CD8-positive, alpha-beta memory T cell (primary cell): ENCODE data around the gene IRF1. TPM values are rescaled to one million over a fixed set of nuclear protein-coding genes. Genes with fewer than 3 reads are reported as not detected.

ENCODE experiments used
- CTCF ChIA-PET: fragments of 350-600 bp; sonication (Branson Sonifier 250); formaldehyde crosslinking; loops from one replicate; lab custom pipeline; 2021; ENCODE audit warnings: antibody characterized with exemption; lab: Charles Lee
- POLR2A ChIA-PET: fragments of 350-600 bp; sonication (Branson Sonifier 250); formaldehyde crosslinking; loops from one replicate; lab custom pipeline; 2021; ENCODE audit warnings: antibody characterized with exemption; lab: Charles Lee
- DNase-seq, 5 donors: peaks; one replicate each; pipeline versions ENCODE4 v3.0.0 to v3.0.0-alpha.2; 2020 to 2022; ENCODE audit warnings: mixed read lengths in 1 of 5
- H3K27ac ChIP-seq: one replicate; pipeline ENCODE4 v1.7.0; 2013; ENCODE audit warnings: low read depth, mild to moderate bottlenecking, low read length, moderate library complexity
- H3K27me3 ChIP-seq: 2 replicates; pipeline ENCODE4 v1.7.0; 2013; ENCODE audit warnings: low read length, mild to moderate bottlenecking; ENCODE audit not compliant: insufficient read depth, poor library complexity, severe bottlenecking
- H3K36me3 ChIP-seq: 2 replicates; pipeline ENCODE4 v1.7.0; 2013; ENCODE audit warnings: mild to moderate bottlenecking, low read length, moderate library complexity; ENCODE audit not compliant: insufficient read depth
- H3K4me1 ChIP-seq: 2 replicates; pipeline ENCODE4 v1.7.0; 2013; ENCODE audit warnings: mild to moderate bottlenecking, low read length, moderate library complexity; ENCODE audit not compliant: insufficient read depth
- H3K4me3 ChIP-seq: 2 replicates; pipeline ENCODE4 v1.7.0; 2013; ENCODE audit warnings: mild to moderate bottlenecking, low read length
- H3K9me3 ChIP-seq: 2 replicates; pipeline ENCODE4 v1.7.0; 2013; ENCODE audit warnings: mild to moderate bottlenecking, low read length
- H3K27ac Mint-ChIP-seq, 8 donors: one replicate each; pipeline ENCODE4 v1.8.0; 2020 to 2021; ENCODE audit warnings: mixed read lengths in 8 of 8, mild to moderate bottlenecking in 6 of 8, inconsistent platforms in 3 of 8, moderate library complexity in 3 of 8
- H3K27me3 Mint-ChIP-seq, 2 donors: one replicate each; pipeline ENCODE4 v1.8.0; 2020 to 2021; ENCODE audit warnings: mixed read lengths in 2 of 2, mild to moderate bottlenecking in 1 of 2, moderate library complexity in 1 of 2
- H3K36me3 Mint-ChIP-seq, 3 donors: one replicate each; pipeline ENCODE4 v1.8.0; 2020 to 2021; ENCODE audit warnings: mixed read lengths in 3 of 3, inconsistent platforms in 1 of 3, mild to moderate bottlenecking in 1 of 3
- H3K4me1 Mint-ChIP-seq, 3 donors: one replicate each; pipeline ENCODE4 v1.8.0; 2020 to 2021; ENCODE audit warnings: mixed read lengths in 3 of 3, inconsistent platforms in 1 of 3, mild to moderate bottlenecking in 1 of 3
- H3K4me3 Mint-ChIP-seq, 7 donors: one replicate each; pipeline ENCODE4 v1.8.0; 2020 to 2021; ENCODE audit warnings: mixed read lengths in 7 of 7, mild to moderate bottlenecking in 6 of 7, moderate library complexity in 4 of 7, inconsistent platforms in 2 of 7
- H3K9me3 Mint-ChIP-seq, 5 donors: one replicate each; pipeline ENCODE4 v1.8.0; 2020 to 2022; ENCODE audit warnings: mixed read lengths in 5 of 5, mild to moderate bottlenecking in 3 of 5, moderate library complexity in 2 of 5, inconsistent platforms in 1 of 5
- polyA plus RNA-seq: library from polyadenylated mRNA; unstranded; fragments of 300-500 nt; fragmentation: Illumina TruSeq; gene quantifications from one replicate; pipeline ENCODE4 v1.2.3, GENCODE V29; 2021
- total RNA-seq, 2 experiments: library from RNA; stranded (reverse); gene quantifications; one replicate each; pipeline ENCODE4 v1.2.3, GENCODE V29; 2021

Gene IRF1
- total and polyA plus RNA-seq, 3 experiments from 2014 or later: 115 to 204 (median 121) TPM

DNA sequence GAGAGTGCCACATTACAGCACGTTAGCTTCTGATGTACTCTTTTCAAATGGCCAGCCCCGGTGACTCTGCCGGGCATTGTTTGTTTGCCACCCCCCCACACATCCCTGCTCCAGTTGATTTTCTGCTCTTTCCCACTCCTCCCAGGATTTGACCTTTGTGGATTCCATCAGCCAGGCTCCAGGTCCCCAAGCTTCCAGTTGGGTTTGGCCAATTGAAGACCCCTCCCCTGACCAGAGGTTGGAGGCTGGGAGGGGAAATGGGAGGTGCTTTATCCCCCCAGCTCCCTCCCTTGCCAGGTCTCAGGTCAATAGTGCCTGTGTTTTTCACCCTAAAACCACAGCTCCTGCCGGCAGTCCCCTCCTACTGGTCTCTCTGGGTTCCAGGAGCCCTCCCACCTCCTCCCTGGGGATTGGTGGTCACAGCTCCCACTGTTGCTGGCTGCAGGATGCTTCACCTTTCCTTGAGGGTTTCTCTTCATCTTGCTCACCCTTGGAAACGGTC is 34.9 kb downstream of the IRF1 start:
- H3K36me3 ChIP-seq: no peaks in the 10 kb centered on the region
- H3K4me3 ChIP-seq: peak overlapping the region; percentile 47
- Mint-ChIP-seq H3K9me3 (peaks cover 0 to 2% (median 0%) of the 10 kb centered on the region in 5 donors), H3K27me3 (peaks cover 0 to 2% of the 10 kb centered on the region in 2 donors), H3K4me3 (peak overlapping the region; percentile 37 to 86 (median 81)), H3K27ac (peak overlapping the region; percentile 98 to 100 (median 100)), H3K36me3 (peaks cover 25 to 50% (median 25%) of the 10 kb centered on the region in 3 donors), H3K4me1 (peaks cover 92 to 97% (median 95%) of the 10 kb centered on the region in 3 donors)
- peaks cover 87% of the 10 kb centered on the region for H3K4me1 ChIP-seq
- ChIA-PET POLR2A (interaction anchor here (0.9 to 8.4 kb wide), 15 partner anchors 8 to 48 kb away, joined by 3 to 182 read pairs (median 11); partner anchors contain the start of gene IRF1), CTCF (interaction anchor here (1.1 to 8.4 kb wide), 16 partner anchors 8 to 69 kb away, joined by 3 to 85 read pairs (median 18); partner anchors contain the start of gene IRF1)
- H3K27me3 ChIP-seq: no peaks in the 10 kb centered on the region
- H3K27ac ChIP-seq: peak overlapping the region; percentile 93
- no peak for DNase-seq
- no peaks in the 10 kb centered on the region for H3K9me3 ChIP-seq

DNA sequence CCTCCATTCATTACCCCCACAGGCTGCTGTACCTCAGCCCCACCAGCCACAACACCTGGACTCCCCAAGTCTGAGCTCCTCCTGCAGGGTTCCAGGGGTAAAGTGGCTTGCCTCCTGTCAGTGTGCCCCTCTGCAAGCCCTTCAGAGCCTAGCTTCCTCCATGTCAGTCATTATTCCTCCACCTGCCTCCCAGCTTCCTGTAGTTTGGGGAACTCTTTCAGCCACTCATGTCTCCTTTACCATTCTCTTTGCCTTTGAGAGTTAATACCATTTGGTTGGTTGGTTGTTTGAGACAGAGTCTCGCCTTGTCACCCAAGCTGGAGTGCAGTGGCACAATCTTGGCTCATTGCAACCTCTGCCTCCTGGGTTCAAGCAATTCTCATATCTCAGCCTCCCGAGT is 36.2 kb downstream of the IRF1 start:
- Histone ChIP-seq H3K9me3 (no peaks in the 10 kb centered on the region), H3K27ac (no peak overlapping the region), H3K4me3 (no peak overlapping the region), H3K4me1 (peaks cover 73% of the 10 kb centered on the region), H3K27me3 (no peaks in the 10 kb centered on the region), H3K36me3 (no peaks in the 10 kb centered on the region)
- Mint-ChIP-seq H3K4me3 (peak overlapping the region in 5 of 7 donors; percentile 38 to 76 (median 56)), H3K4me1 (peaks cover 85 to 95% (median 92%) of the 10 kb centered on the region in 3 donors), H3K27ac (peak overlapping the region; percentile 95 to 100 (median 99)), H3K27me3 (peaks cover 0 to 2% of the 10 kb centered on the region in 2 donors), H3K9me3 (peaks cover 0 to 2% (median 0%) of the 10 kb centered on the region in 5 donors), H3K36me3 (peaks cover 21 to 53% (median 26%) of the 10 kb centered on the region in 3 donors)
- no peak for DNase-seq
- CTCF ChIA-PET: interaction anchor here (1.0 to 8.4 kb wide), 11 partner anchors 11 to 366 kb away, joined by 3 to 85 read pairs (median 9); partner anchors contain the start of gene IRF1
- POLR2A ChIA-PET: interaction anchor here (1.1 to 8.4 kb wide), 7 partner anchors 7 to 34 kb away, joined by 3 to 182 read pairs (median 47); no protein-coding TSS in a partner anchor

DNA sequence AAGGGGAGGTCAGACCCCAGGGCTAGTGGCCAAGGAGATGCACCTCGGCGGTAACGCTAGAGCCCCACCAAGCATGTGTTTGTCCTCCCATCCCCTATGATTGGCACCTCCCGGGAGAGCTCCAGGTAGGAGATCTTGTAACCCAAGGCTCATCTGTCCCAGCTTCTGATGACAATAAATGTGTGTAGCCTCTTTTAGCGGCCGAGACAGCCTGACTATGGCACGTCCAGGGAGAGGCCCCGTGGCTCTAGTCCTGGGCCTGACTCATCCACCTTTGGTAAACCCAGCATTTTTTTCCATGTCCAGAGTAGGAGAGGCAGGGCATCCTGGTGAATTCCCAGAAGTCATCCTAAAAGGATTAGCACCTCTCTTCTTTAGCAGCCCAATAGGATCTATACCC is 39.2 kb downstream of the IRF1 start:
- CTCF ChIA-PET: interaction anchor here (0.8 to 1.6 kb wide), 2 partner anchors 28 to 39 kb away, joined by 3 to 4 read pairs; partner anchors contain the start of gene IRF1
- H3K27ac ChIP-seq: no peak overlapping the region
- H3K36me3 Mint-ChIP-seq: peaks cover 38 to 73% (median 39%) of the 10 kb centered on the region in 3 donors
- peaks cover 0 to 2% (median 0%) of the 10 kb centered on the region in 5 donors for H3K9me3 Mint-ChIP-seq
- H3K36me3 ChIP-seq: peaks cover 9% of the 10 kb centered on the region
- POLR2A ChIA-PET: interaction anchor here (1.1 kb wide), 2 partner anchors 28 to 31 kb away, joined by 3 to 4 read pairs; no protein-coding TSS in a partner anchor
- peaks cover 0 to 2% of the 10 kb centered on the region in 2 donors for H3K27me3 Mint-ChIP-seq
- H3K27me3 ChIP-seq: no peaks in the 10 kb centered on the region
- DNase-seq: no peak
- H3K4me3 ChIP-seq: no peak overlapping the region
- H3K4me1 Mint-ChIP-seq: peaks cover 83 to 94% (median 92%) of the 10 kb centered on the region in 3 donors
- peak overlapping the region in 7 of 8 donors; percentile 44 to 72 (median 64) for H3K27ac Mint-ChIP-seq
- no peak overlapping the region for H3K4me3 Mint-ChIP-seq
- peaks cover 64% of the 10 kb centered on the region for H3K4me1 ChIP-seq
- no peaks in the 10 kb centered on the region for H3K9me3 ChIP-seq

DNA sequence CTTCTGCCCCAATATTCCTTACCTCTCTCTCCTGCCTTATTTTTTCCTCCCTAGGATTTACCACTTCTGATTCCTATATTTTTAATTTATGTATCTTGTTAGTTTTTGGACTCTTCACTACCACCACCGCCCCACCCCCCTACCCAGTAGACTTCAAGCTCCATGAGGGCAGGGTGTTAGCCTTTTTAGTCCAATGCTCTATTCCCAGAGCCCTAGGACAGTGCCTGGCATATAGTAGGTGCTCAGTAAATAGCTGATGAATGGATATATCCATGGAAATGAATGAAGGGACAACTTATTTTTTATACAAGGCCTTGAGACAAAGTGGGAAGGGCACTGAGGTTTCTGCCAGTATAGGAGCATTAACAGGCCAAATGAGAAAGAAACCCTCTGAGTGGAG is 41.5 kb downstream of the IRF1 start:
- Mint-ChIP-seq H3K9me3 (no peaks in the 10 kb centered on the region), H3K4me1 (peaks cover 80 to 94% (median 92%) of the 10 kb centered on the region in 3 donors), H3K36me3 (peaks cover 36 to 80% (median 38%) of the 10 kb centered on the region in 3 donors), H3K4me3 (peak overlapping the region in 3 of 7 donors; percentile 10 to 45 (median 26)), H3K27ac (peak overlapping the region; percentile 52 to 97 (median 88)), H3K27me3 (peaks cover 0 to 2% of the 10 kb centered on the region in 2 donors)
- peaks cover 9% of the 10 kb centered on the region for H3K36me3 ChIP-seq
- H3K4me1 ChIP-seq: peaks cover 64% of the 10 kb centered on the region
- H3K27me3 ChIP-seq: no peaks in the 10 kb centered on the region
- no peak overlapping the region for H3K4me3 ChIP-seq
- H3K9me3 ChIP-seq: no peaks in the 10 kb centered on the region
- ChIA-PET POLR2A (interaction anchor here (0.9 to 1.8 kb wide), 2 partner anchors 17 to 19 kb away, joined by 5 to 8 read pairs; no protein-coding TSS in a partner anchor), CTCF (interaction anchor here (0.6 to 1.8 kb wide), 7 partner anchors 9 to 52 kb away, joined by 3 to 6 read pairs (median 3); no protein-coding TSS in a partner anchor)
- DNase-seq: no peak
- no peak overlapping the region for H3K27ac ChIP-seq

DNA sequence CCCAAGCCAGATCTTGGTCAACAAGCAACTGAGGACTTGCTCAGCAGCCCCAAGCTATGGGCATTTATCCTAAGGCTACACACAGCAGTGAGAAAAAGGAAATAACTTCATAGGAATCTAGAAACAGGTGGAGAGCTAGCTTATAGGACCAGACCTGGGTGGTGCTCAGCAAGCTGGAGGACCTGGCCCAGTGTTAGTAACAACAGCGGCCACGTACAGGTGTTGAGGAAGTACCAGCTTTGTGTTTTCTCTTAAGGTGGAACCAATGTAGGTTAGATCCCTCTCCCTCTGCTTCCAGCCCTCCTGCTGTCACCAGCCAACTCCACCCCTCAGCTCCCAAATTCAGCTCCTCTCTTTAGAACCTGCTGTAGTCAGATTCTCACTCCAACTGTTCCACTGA is 43.4 kb downstream of the IRF1 start:
- Histone ChIP-seq H3K9me3 (no peaks in the 10 kb centered on the region), H3K4me1 (peaks cover 64% of the 10 kb centered on the region), H3K27me3 (no peaks in the 10 kb centered on the region), H3K27ac (no peak overlapping the region), H3K36me3 (peaks cover 9% of the 10 kb centered on the region), H3K4me3 (peak overlapping the region; percentile 8)
- DNase-seq: no peak
- peaks cover 77 to 94% (median 92%) of the 10 kb centered on the region in 3 donors for H3K4me1 Mint-ChIP-seq
- peak overlapping the region; percentile 14 to 91 (median 70) for H3K4me3 Mint-ChIP-seq
- POLR2A ChIA-PET: interaction anchor here (0.6 to 1.4 kb wide), 13 partner anchors 8 to 43 kb away, joined by 3 to 8 read pairs (median 4); no protein-coding TSS in a partner anchor
- no peaks in the 10 kb centered on the region for H3K9me3 Mint-ChIP-seq
- CTCF ChIA-PET: interaction anchor here (0.8 to 2.8 kb wide), 14 partner anchors 9 to 54 kb away, joined by 3 to 9 read pairs (median 4); no protein-coding TSS in a partner anchor
- peaks cover 22 to 73% (median 29%) of the 10 kb centered on the region in 3 donors for H3K36me3 Mint-ChIP-seq
- peak overlapping the region; percentile 52 to 98 (median 92) for H3K27ac Mint-ChIP-seq
- peaks cover 0 to under 1% of the 10 kb centered on the region in 2 donors for H3K27me3 Mint-ChIP-seq

DNA sequence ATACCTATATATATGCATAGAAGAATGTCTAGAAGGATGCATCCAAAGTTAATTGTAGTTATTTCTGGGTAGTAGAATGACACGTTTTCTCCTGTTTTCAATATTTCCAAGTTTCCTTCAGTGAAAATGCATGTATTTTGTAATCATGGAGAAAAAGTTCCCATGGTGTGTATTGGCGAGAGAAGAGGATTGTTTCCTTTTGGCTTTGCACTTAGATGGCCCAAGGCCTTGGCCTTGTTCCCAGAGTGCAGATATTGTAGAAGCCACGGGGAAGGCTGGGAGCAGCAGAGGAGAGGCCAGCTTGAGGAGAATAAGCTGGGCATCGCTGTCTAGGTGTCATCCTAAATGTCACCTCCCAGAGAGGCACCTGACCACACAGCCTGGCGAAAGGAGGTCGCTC is 44.0 kb downstream of the IRF1 start:
- H3K9me3 ChIP-seq: no peaks in the 10 kb centered on the region
- peak overlapping the region; percentile 8 for H3K4me3 ChIP-seq
- Mint-ChIP-seq H3K4me1 (peaks cover 82 to 97% (median 95%) of the 10 kb centered on the region in 3 donors), H3K4me3 (peak overlapping the region; percentile 23 to 85 (median 68)), H3K27ac (peak overlapping the region; percentile 52 to 98 (median 92)), H3K27me3 (no peaks in the 10 kb centered on the region), H3K36me3 (peaks cover 22 to 72% (median 31%) of the 10 kb centered on the region in 3 donors), H3K9me3 (no peaks in the 10 kb centered on the region)
- ChIA-PET CTCF (interaction anchor here (0.8 to 2.8 kb wide), 14 partner anchors 9 to 54 kb away, joined by 3 to 9 read pairs (median 4); no protein-coding TSS in a partner anchor), POLR2A (interaction anchor here (0.7 to 1.4 kb wide), 12 partner anchors 8 to 43 kb away, joined by 3 to 8 read pairs (median 4); no protein-coding TSS in a partner anchor)
- H3K27ac ChIP-seq: no peak overlapping the region
- no peaks in the 10 kb centered on the region for H3K27me3 ChIP-seq
- H3K36me3 ChIP-seq: peaks cover 9% of the 10 kb centered on the region
- peaks cover 68% of the 10 kb centered on the region for H3K4me1 ChIP-seq
- no peak for DNase-seq

DNA sequence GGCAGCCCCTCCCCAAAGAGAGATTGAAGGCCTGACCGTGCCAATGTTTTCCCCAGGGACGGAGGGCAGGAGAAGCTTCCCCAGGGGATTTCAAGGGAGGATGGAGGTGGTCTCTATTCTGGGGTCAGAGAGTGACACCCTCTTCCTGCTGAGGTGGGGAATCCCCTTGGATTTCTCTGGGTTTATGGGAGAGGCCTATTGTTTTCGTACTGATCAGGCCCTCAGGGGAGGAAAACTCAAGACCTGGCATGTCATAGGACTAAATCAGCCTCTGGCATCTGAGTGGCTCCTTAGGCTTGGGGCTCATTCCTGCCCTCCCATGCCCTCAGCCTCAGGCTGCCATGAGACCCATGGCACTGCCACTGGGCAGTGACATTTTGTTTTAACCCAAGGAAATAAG is 44.6 kb downstream of the IRF1 start:
- Histone ChIP-seq H3K36me3 (peaks cover 9% of the 10 kb centered on the region), H3K27ac (no peak overlapping the region), H3K4me1 (peaks cover 75% of the 10 kb centered on the region), H3K4me3 (no peak overlapping the region), H3K9me3 (no peaks in the 10 kb centered on the region), H3K27me3 (no peaks in the 10 kb centered on the region)
- no peak for DNase-seq
- H3K4me1 Mint-ChIP-seq: peaks cover 82 to 97% (median 95%) of the 10 kb centered on the region in 3 donors
- H3K9me3 Mint-ChIP-seq: no peaks in the 10 kb centered on the region
- H3K36me3 Mint-ChIP-seq: peaks cover 22 to 68% (median 31%) of the 10 kb centered on the region in 3 donors
- H3K4me3 Mint-ChIP-seq: peak overlapping the region in 2 of 7 donors; percentile 6 to 54
- ChIA-PET CTCF (interaction anchor here (1.2 to 2.8 kb wide), 4 partner anchors 9 to 35 kb away, joined by 3 to 6 read pairs (median 6); no protein-coding TSS in a partner anchor), POLR2A (interaction anchor here (0.9 kb wide), 1 partner anchor 11 kb away, joined by 5 read pairs; no protein-coding TSS in a partner anchor)
- H3K27me3 Mint-ChIP-seq: no peaks in the 10 kb centered on the region
- H3K27ac Mint-ChIP-seq: peak overlapping the region; percentile 28 to 98 (median 84)
